ENCODE results near the gene FBXO5. TPM values are rescaled to one million over a fixed set of nuclear protein-coding genes. Genes with fewer than 3 reads are reported as not detected.
"Not testable (repeated sequence)": the region's sequence is repeated elsewhere in the genome, so short reads cannot be mapped to it uniquely, and the experiment has no call there.

Gene FBXO5
- total RNA-seq, 2 experiments from 2014 or later: 80.7 to 91.1 TPM

DNA sequence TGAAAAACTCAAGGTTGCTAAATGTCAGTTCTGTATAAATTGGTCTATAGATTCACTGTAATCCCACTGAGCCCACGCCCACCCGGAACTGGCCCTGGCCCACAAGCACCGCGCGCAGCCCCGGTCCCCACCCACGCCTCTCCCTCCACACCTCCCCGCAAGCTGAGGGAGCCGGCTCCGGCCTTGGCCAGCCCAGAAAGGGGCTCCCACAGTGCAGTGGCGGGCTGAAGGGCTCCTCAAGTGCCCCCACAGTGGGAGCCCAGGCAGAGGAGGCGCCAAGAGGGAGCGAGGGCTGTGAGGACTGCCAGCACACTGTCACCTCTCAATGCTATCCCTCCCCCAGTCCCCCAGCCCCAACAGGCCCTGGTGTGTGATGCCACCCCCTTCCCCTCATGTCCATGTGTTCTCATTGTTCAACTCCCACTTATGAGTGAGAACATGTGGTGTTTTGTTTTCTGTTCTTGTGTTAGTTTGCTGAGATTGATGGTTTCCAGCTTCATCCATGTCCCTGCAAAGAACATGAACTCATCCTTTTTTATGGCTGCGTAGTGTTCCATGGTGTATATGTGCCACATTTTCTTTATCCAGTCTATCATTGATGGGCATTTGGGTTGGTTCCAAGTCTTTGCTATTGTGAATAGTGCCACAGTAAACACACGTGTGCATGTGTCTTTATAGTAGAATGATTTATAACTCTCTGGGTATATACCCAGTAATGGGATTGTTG lies 16.5 kb downstream of the FBXO5 start:
- DNase-seq, POLR2A ChIA-PET, H3K4me1 Mint-ChIP-seq, H3K4me3 Mint-ChIP-seq, CTCF ChIA-PET, H3K27ac Mint-ChIP-seq: not testable (repeated sequence)
- Mint-ChIP-seq H3K36me3 (ENCODE audit: low read depth) (peaks cover 27% of the 10 kb centered on the region), H3K9me3 (peaks cover 17% of the 10 kb centered on the region), H3K27me3 (peaks cover 33% of the 10 kb centered on the region)

DNA sequence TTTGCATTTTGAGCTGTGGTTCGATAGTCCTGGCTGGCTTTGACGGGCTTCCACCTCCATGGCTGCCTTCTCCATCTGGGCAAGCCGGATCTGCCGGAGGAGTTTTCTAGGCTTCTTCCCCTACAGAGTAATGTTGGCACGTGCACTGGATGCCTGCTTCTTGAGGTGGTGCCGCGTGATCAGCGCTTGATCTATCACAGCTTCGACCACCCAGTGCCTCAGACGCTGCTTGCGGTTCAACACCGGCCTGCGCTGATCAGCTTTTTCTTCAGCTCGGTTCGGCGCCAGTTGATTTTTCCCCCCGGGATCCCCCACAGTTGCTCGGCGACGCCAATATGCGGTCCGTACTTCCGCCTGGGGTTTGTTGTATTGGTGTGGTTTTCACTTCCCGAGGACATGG lies 23.5 kb downstream of the FBXO5 start:
- POLR2A ChIA-PET: no interaction called here
- Mint-ChIP-seq H3K36me3 (ENCODE audit: low read depth) (no peaks in the 10 kb centered on the region), H3K27me3 (peaks cover 20% of the 10 kb centered on the region), H3K9me3 (no peaks in the 10 kb centered on the region), H3K27ac (no peak overlapping the region), H3K4me1 (no peaks in the 10 kb centered on the region), H3K4me3 (no peak overlapping the region)
- no peak for DNase-seq
- CTCF ChIA-PET: interaction anchor here (1.1 kb wide), 1 partner anchor 11 kb away, joined by 4 read pairs; no protein-coding TSS in a partner anchor

- no peak overlapping the region for H3K4me3 Mint-ChIP-seq
- H3K27me3 Mint-ChIP-seq: peaks cover 16% of the 10 kb centered on the region
- ChIA-PET CTCF (interaction anchor here (0.7 kb wide), 1 partner anchor 64 kb away, joined by 3 read pairs; no protein-coding TSS in a partner anchor), POLR2A (no interaction called here)
- H3K36me3 Mint-ChIP-seq (ENCODE audit: low read depth): no peaks in the 10 kb centered on the region
- no peaks in the 10 kb centered on the region for H3K4me1 Mint-ChIP-seq
- H3K27ac Mint-ChIP-seq: no peak overlapping the region
- no peaks in the 10 kb centered on the region for H3K9me3 Mint-ChIP-seq
- DNase-seq: no peak
Observed at GRCh38 chr6:152957796-152958195, 25.0 kb downstream of the FBXO5 start.

GRCh38 chr6:152954443-152954842 lies 28.4 kb downstream of the FBXO5 start:
- DNase-seq: no peak
- ChIA-PET POLR2A (no interaction called here), CTCF (interaction anchor here (1.1 to 1.3 kb wide), 2 partner anchors 25 to 73 kb away, joined by 3 read pairs; no protein-coding TSS in a partner anchor)
- H3K27me3 Mint-ChIP-seq: peaks cover 4% of the 10 kb centered on the region
- no peak overlapping the region for H3K27ac Mint-ChIP-seq
- no peak overlapping the region for H3K4me3 Mint-ChIP-seq
- no peaks in the 10 kb centered on the region for H3K36me3 Mint-ChIP-seq (ENCODE audit: low read depth)
- H3K9me3 Mint-ChIP-seq: no peaks in the 10 kb centered on the region
- no peaks in the 10 kb centered on the region for H3K4me1 Mint-ChIP-seq

DNA sequence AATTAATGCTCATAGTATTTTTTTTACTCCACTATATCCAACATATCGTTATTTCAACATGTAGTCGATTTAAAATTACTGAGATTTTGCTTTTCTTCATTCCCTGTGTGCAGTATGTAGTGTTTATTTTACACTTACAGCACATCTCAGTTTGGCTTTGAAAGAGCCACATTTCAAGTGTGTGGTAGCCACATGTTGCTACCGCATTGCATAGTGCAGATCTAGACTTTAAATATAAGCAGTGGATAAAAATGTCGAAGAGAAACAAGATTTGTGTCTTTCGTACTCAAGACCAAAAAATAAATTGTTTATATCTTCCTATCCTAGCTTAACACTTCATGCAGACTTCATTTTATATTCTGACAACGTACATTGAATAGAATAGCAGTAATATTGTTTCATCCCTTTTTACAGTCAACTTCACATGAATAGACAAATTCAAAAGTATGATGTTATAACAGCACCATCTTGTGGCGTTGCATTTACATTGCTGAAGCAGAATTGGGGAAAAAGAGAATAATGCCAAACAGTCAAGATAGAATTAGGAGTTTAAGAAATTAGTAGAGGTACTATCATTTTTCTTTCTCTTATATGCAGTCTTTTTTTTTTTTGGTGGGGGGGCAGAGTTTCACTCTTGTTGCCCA lies 29.9 kb downstream of the FBXO5 start:
- Mint-ChIP-seq H3K36me3 (ENCODE audit: low read depth) (no peaks in the 10 kb centered on the region), H3K27me3 (peaks cover 12% of the 10 kb centered on the region), H3K4me1 (peaks cover 4% of the 10 kb centered on the region), H3K27ac (no peak overlapping the region), H3K9me3 (no peaks in the 10 kb centered on the region), H3K4me3 (no peak overlapping the region)
- POLR2A ChIA-PET: no interaction called here
- DNase-seq: peak; percentile 9
- CTCF ChIA-PET: no interaction called here

GRCh38 chr6:152952045-152952444 lies 30.8 kb downstream of the FBXO5 start:
- CTCF ChIA-PET: no interaction called here
- Mint-ChIP-seq H3K9me3 (no peaks in the 10 kb centered on the region), H3K27ac (no peak overlapping the region), H3K4me1 (peaks cover 4% of the 10 kb centered on the region), H3K27me3 (peaks cover 14% of the 10 kb centered on the region), H3K4me3 (no peak overlapping the region), H3K36me3 (ENCODE audit: low read depth) (no peaks in the 10 kb centered on the region)
- DNase-seq: no peak
- POLR2A ChIA-PET: no interaction called here

DNA sequence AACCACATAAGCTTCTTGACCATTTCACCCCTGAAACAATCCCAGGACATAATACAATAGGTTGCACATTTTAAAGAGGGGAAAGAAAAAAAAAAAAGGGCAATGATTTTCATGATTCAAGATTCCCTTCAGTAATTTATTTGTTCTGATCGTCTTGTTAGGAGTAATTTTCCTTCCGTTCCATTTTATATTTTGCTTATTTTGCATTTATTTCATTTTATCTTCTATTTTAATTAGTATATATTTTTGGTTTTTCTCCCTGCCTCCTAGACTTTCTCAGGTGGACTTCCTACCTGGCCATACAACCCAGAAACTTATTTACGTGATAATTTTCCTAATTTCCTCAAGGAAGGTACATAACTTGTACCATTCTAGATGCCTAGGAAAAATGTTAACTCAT lies 32.6 kb downstream of the FBXO5 start:
- Mint-ChIP-seq H3K27ac (no peak overlapping the region), H3K9me3 (no peaks in the 10 kb centered on the region), H3K4me3 (no peak overlapping the region), H3K4me1 (peaks cover 4% of the 10 kb centered on the region), H3K27me3 (peaks cover 17% of the 10 kb centered on the region), H3K36me3 (ENCODE audit: low read depth) (no peaks in the 10 kb centered on the region)
- CTCF ChIA-PET: no interaction called here
- POLR2A ChIA-PET: no interaction called here
- DNase-seq: no peak

DNA sequence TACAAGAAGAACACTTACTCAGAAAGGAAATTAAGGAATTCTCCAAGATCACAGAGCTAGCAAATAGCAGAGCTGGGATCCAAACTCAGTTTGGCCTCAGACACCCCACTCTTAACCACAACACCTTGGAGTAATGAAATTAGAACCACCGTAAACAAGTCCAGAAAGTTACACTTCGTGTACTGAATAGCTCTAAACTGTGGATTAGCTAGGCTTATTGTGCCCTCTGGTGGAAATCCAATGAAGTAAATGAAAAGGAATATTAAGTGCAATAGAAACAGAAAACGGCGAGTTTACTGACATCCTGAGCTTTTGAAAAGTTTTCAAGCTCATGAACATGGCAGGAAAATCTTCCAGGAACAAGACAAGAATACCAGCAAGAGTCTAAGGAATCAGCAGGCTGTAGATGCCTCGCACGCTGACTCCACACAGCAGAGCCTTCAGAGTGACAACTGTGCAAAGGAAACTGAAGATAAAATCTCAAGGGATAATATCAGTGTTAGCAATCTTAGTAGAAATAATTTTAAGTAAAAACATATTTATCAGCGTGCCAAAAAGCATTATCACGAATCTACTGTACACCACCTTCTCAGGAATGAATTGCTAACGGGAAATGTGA lies 34.6 kb downstream of the FBXO5 start:
- Mint-ChIP-seq H3K4me1 (peaks cover 4% of the 10 kb centered on the region), H3K27ac (no peak overlapping the region), H3K27me3 (peaks cover 20% of the 10 kb centered on the region), H3K4me3 (peak overlapping the region; percentile 14), H3K9me3 (no peaks in the 10 kb centered on the region), H3K36me3 (ENCODE audit: low read depth) (no peaks in the 10 kb centered on the region)
- DNase-seq: peak; percentile 42
- ChIA-PET POLR2A (no interaction called here), CTCF (interaction anchor here (1.1 kb wide), 1 partner anchor 10 kb away, joined by 4 read pairs; no protein-coding TSS in a partner anchor)

GRCh38 chr6:152946995-152947394 lies 35.8 kb downstream of the FBXO5 start:
- H3K27ac Mint-ChIP-seq: no peak overlapping the region
- H3K4me1 Mint-ChIP-seq: peaks cover 4% of the 10 kb centered on the region
- no peak overlapping the region for H3K4me3 Mint-ChIP-seq
- peaks cover 22% of the 10 kb centered on the region for H3K27me3 Mint-ChIP-seq
- no peak for DNase-seq
- ChIA-PET CTCF (no interaction called here), POLR2A (no interaction called here)
- no peaks in the 10 kb centered on the region for H3K9me3 Mint-ChIP-seq
- no peaks in the 10 kb centered on the region for H3K36me3 Mint-ChIP-seq (ENCODE audit: low read depth)

DNA sequence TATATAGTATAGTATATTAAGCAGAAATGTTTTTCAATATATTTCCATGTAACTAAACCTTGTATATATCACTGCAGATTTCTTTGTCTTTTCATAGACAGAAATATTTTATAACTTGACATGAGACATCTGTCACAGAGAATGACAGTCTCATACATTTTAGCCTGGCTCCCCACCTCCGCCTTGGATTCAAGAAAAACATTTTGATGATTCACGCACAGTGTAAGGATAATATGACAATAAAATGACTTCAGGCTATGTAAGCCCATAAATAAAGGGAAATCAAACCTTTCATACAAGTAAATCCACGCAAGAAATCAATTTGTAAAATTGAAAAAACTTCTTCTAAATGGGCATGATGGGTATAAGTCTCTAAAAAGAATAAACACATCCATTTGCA lies 36.4 kb downstream of the FBXO5 start:
- ChIA-PET POLR2A (no interaction called here), CTCF (no interaction called here)
- peaks cover 26% of the 10 kb centered on the region for H3K27me3 Mint-ChIP-seq
- H3K36me3 Mint-ChIP-seq (ENCODE audit: low read depth): no peaks in the 10 kb centered on the region
- no peak overlapping the region for H3K4me3 Mint-ChIP-seq
- peaks cover 4% of the 10 kb centered on the region for H3K4me1 Mint-ChIP-seq
- DNase-seq: no peak
- H3K9me3 Mint-ChIP-seq: no peaks in the 10 kb centered on the region
- no peak overlapping the region for H3K27ac Mint-ChIP-seq

DNA sequence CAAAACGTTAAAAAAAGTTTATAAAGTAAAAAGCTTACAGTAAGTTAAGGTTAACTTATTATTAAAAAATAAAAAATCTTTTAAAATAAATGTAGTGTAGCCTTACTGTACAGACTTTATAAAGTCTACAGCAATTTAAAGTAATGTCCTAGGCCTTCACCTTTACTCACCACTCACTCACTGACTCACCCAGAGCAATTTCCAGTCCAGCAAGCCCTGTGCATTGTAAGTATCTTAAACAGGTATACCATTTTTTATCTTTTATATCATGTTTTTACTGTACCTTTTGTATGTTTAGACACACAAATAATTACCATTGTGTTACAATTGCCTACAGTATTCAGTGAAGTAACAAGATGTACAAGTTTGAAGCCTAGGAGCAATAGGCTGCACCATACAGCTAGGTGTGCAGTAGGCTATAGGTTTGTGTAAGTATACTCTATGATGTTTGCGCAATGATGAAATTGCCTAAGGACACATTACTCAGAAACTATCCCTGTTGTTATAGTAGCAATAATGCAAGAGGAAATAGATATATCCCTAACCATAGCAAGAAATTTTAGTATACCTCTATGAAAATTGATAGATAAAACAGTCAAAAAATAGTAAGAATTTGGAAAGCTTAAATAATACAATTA lies 39.5 kb downstream of the FBXO5 start:
- Mint-ChIP-seq H3K27me3 (peaks cover 19% of the 10 kb centered on the region), H3K27ac (no peak overlapping the region), H3K4me3 (no peak overlapping the region), H3K36me3 (ENCODE audit: low read depth) (no peaks in the 10 kb centered on the region), H3K4me1 (peaks cover 4% of the 10 kb centered on the region), H3K9me3 (no peaks in the 10 kb centered on the region)
- DNase-seq: no peak
- ChIA-PET CTCF (no interaction called here), POLR2A (no interaction called here)

DNA sequence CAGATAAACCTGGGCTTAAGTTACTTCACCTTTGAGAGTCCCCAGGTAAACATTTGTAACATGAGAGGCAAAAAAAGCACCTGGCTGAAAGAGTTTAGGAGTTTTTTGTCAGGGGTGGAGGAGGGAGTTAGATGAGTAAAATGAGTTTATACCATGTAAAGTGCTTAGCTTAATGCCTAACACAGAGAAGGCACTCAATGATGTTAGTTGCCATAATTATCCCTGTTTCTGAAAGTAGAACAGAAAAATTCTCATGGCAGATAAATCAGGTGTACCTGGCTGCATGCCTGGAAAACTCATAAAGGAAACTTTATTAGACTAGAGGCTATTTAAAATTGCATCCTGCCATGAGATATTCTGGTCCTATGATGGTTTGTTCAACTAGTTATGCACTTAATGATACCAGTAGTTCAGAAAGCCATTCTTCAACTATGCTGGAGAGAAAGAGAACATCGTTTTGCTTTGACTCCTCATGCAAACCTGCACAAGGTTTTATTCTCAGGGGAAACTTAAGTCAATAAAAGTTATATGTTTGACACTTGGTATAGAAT lies 40.4 kb downstream of the FBXO5 start:
- CTCF ChIA-PET: no interaction called here
- POLR2A ChIA-PET: no interaction called here
- no peaks in the 10 kb centered on the region for H3K36me3 Mint-ChIP-seq (ENCODE audit: low read depth)

GRCh38 chr6:152941746-152942145 lies 41.1 kb downstream of the FBXO5 start:
- H3K4me1 Mint-ChIP-seq: no peaks in the 10 kb centered on the region
- no peaks in the 10 kb centered on the region for H3K9me3 Mint-ChIP-seq
- CTCF ChIA-PET: no interaction called here
- no peak overlapping the region for H3K4me3 Mint-ChIP-seq
- H3K27me3 Mint-ChIP-seq: peaks cover 18% of the 10 kb centered on the region
- no peak overlapping the region for H3K27ac Mint-ChIP-seq
- DNase-seq: no peak
- POLR2A ChIA-PET: no interaction called here
- H3K36me3 Mint-ChIP-seq (ENCODE audit: low read depth): no peaks in the 10 kb centered on the region

More for the DNA sequence above, 40.4 kb downstream of the FBXO5 start:
- H3K4me1 Mint-ChIP-seq: no peaks in the 10 kb centered on the region
- H3K4me3 Mint-ChIP-seq: no peak overlapping the region
- DNase-seq: no peak
- H3K27me3 Mint-ChIP-seq: peaks cover 20% of the 10 kb centered on the region
- no peaks in the 10 kb centered on the region for H3K9me3 Mint-ChIP-seq
- H3K27ac Mint-ChIP-seq: no peak overlapping the region

All from activated CD4-positive, alpha-beta T cell treated with anti-CD3 and anti-CD28 coated beads, Interleukin-2, amount 10 ng/mL, durations not matched to agents 7 days and 5 days (primary cell).